Measurements from ENCODE around the gene EXTL1.

- TF ChIP-seq CTCF (conservative IDR thresholded peaks at IDR 0.05) = no peak
- TF ChIP-seq ZFX (IDR thresholded peaks at IDR 0.05) = no peak
Measured at GRCh38 chr1:26075421-26076144, 54.0 kb downstream of the EXTL1 start.
